ENCODE data around the gene REEP3.
"Not testable (repeated sequence)": the region's sequence is repeated elsewhere in the genome, so short reads cannot be mapped to it uniquely, and the experiment has no call there.

REEP3 gene

GRCh38 chr10:63633677-63634487, 112.7 kb downstream of the REEP3 start:
- DNase-seq, result no peak

GRCh38 chr10:63634488-63635065, 113.4 kb downstream of the REEP3 start:
- DNase-seq, result no peak

- DNase-seq, result no peak
Measured at GRCh38 chr10:63636812-63637211, 115.6 kb downstream of the REEP3 start.

- no peak for DNase-seq
Measured at GRCh38 chr10:63637901-63638327, 116.7 kb downstream of the REEP3 start.

- no peak for DNase-seq
Measured at GRCh38 chr10:63641366-63641765, 120.2 kb downstream of the REEP3 start.

- DNase-seq, result no peak
Measured at GRCh38 chr10:63641799-63642198, 120.6 kb downstream of the REEP3 start.

GRCh38 chr10:63642808-63643207, 121.6 kb downstream of the REEP3 start:
- no peak for DNase-seq

GRCh38 chr10:63644418-63645142, 123.4 kb downstream of the REEP3 start:
- no peak for DNase-seq

GRCh38 chr10:63645195-63645594, 124.0 kb downstream of the REEP3 start:
- no peak for DNase-seq

- no peak for DNase-seq
Measured at GRCh38 chr10:63646491-63646890, 125.3 kb downstream of the REEP3 start.

- no peak for DNase-seq
Measured at GRCh38 chr10:63651864-63652263, 130.7 kb downstream of the REEP3 start.

GRCh38 chr10:63653747-63654146, 132.5 kb downstream of the REEP3 start:
- DNase-seq, result no peak

GRCh38 chr10:63657761-63658160, 136.6 kb downstream of the REEP3 start:
- DNase-seq, result no peak

- DNase-seq, result not testable (repeated sequence)
Measured at GRCh38 chr10:63660941-63661340, 139.7 kb downstream of the REEP3 start.

GRCh38 chr10:63661347-63661746, 140.1 kb downstream of the REEP3 start:
- DNase-seq, result no peak

- no peak for DNase-seq
Measured at GRCh38 chr10:63664341-63664885, 143.2 kb downstream of the REEP3 start.

- DNase-seq, result not testable (repeated sequence)
Measured at GRCh38 chr10:63665006-63665580, 143.9 kb downstream of the REEP3 start.

GRCh38 chr10:63665670-63666134, 144.5 kb downstream of the REEP3 start:
- DNase-seq, result no peak

GRCh38 chr10:63666836-63667383, 145.7 kb downstream of the REEP3 start:
- DNase-seq, result no peak

- no peak for DNase-seq
Measured at GRCh38 chr10:63667596-63668480, 146.6 kb downstream of the REEP3 start.

- DNase-seq, result no peak
Measured at GRCh38 chr10:63670291-63670898, 149.2 kb downstream of the REEP3 start.
